Testis (tissue), 3 donors: ENCODE results near the gene MMS19. TPM values are rescaled to one million over a fixed set of nuclear protein-coding genes. Genes with fewer than 3 reads are reported as not detected.
A peak's percentile ranks its signal among the peaks of the same experiment; 100 is the strongest.

Experiments
- DNase-seq: peaks from one replicate; pipeline ENCODE4 v3.0.0-alpha.2; 2019
- H3K27ac ChIP-seq, 2 donors: fragments of 200-600 bp; sonication (generic); one replicate each; pipeline ENCODE4 v1.5.1; 2019
- H3K27me3 ChIP-seq: fragments of 200-600 bp; sonication (generic); one replicate; pipeline ENCODE4 v1.5.1; 2019
- H3K36me3 ChIP-seq: fragments of 200-600 bp; sonication (generic); one replicate; pipeline ENCODE4 v1.5.1; 2017; ENCODE audit warnings: low read depth; ENCODE audit errors: missing control alignments
- H3K4me1 ChIP-seq: fragments of 200-600 bp; sonication (generic); one replicate; pipeline ENCODE4 v1.5.1; 2019
- H3K4me3 ChIP-seq, 2 donors: fragments of 200-600 bp; sonication (generic); one replicate each; pipeline ENCODE4 v1.5.1; 2017 to 2019
- H3K9me3 ChIP-seq: fragments of 200-600 bp; sonication (generic); one replicate; pipeline ENCODE4 v1.5.1; 2017
- POLR2A ChIP-seq: fragments of 450-650 bp; IDR thresholded peaks from one replicate; pipeline ENCODE4 v1.6.1; 2017; ENCODE audit warnings: antibody characterized with exemption, mild to moderate bottlenecking, moderate library complexity
- WGBS, 2 donors: methylation state at CpG; one replicate each; pipeline ENCODE4 v1.1.5; 2018; 5-methylcytosine and 5-hydroxymethylcytosine counted together
- intact Hi-C: fragments of 100-400 bp; cut with DNase I; formaldehyde crosslinking; loops from one replicate; pipeline ENCODE4 v1.15.1; 2023; ENCODE audit warnings: low total_unique reads
- polyA plus RNA-seq: library from polyadenylated mRNA; stranded (reverse); fragments of 350-450 nt; fragmentation: Illumina TruSeq; extraction: RNeasy Lipid Tissue Mini Kit (QIAGEN cat#74804); gene quantifications from one replicate; pipeline ENCODE4 v1.2.3, GENCODE V29; 2014; ENCODE audit warnings: low read depth, low replicate concordance; ENCODE audit not compliant: insufficient read depth
- total RNA-seq, 2 donors: library from RNA; depleted of rRNA; stranded (reverse); fragments of >200 nt; gene quantifications; one replicate each; pipeline ENCODE4 v1.2.3, GENCODE V29; 2016
- TF ChIP-seq, protein P1 (sequence below), 3 experiments: fragments of 450-650 bp in 2 of 3; fragments of 200-600 bp in 1 of 3; sonication (generic) in 1 of 3; IDR thresholded peaks; one replicate each; pipeline ENCODE4 v1.5.1; 2016 to 2019; ENCODE audit warnings: antibody characterized with exemption in 3 of 3, mild to moderate bottlenecking in 2 of 3, moderate library complexity in 1 of 3

The MMS19 gene
- total and polyA plus RNA-seq, 3 donors from 2014 or later, result 109 to 253 (median 206) TPM

DNA sequence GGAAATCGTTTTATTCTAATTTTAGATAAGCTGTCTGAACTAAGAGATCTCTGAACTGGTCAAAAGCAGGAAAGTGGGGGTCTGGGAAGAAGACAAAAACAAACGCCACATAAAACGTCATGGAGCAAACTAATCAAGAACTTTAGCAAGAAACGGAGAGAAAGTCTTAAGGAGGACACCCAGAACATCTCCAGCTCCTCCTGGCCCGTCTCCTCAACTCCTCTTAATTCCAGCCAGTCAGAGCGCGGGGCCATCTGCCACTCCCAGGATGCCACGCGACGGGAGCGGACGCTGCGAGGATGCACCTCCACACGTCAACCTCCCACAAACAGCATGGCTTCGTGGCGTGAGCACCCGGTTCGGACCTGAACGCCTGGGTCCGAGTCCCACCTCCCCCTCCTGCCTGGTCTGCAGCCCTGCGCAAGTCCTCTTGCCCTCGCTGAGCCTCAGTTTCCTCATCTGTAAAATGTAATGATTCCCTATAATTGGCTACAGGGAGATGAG lies 598 bp downstream of the MMS19 start:
- DNase-seq, result peak; percentile 94
- intact Hi-C loops, result no loop called here
- H3K27ac ChIP-seq, result peak overlapping the region; percentile 93 to 96
- no peaks in the 10 kb centered on the region for H3K27me3 ChIP-seq
- H3K36me3 ChIP-seq, result no peaks in the 10 kb centered on the region
- WGBS, 2 donors, result 0% methylated on average over 22 of the region's 22 CpGs
- no peaks in the 10 kb centered on the region for H3K9me3 ChIP-seq
- H3K4me3 ChIP-seq, result peak overlapping the region; percentile 91 to 96
- peaks cover 29% of the 10 kb centered on the region for H3K4me1 ChIP-seq
- TF ChIP-seq POLR2A, result no peak
- TF ChIP-seq, protein P1, sequence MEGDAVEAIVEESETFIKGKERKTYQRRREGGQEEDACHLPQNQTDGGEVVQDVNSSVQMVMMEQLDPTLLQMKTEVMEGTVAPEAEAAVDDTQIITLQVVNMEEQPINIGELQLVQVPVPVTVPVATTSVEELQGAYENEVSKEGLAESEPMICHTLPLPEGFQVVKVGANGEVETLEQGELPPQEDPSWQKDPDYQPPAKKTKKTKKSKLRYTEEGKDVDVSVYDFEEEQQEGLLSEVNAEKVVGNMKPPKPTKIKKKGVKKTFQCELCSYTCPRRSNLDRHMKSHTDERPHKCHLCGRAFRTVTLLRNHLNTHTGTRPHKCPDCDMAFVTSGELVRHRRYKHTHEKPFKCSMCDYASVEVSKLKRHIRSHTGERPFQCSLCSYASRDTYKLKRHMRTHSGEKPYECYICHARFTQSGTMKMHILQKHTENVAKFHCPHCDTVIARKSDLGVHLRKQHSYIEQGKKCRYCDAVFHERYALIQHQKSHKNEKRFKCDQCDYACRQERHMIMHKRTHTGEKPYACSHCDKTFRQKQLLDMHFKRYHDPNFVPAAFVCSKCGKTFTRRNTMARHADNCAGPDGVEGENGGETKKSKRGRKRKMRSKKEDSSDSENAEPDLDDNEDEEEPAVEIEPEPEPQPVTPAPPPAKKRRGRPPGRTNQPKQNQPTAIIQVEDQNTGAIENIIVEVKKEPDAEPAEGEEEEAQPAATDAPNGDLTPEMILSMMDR (IDR thresholded peaks at IDR 0.05), result no peak

DNA sequence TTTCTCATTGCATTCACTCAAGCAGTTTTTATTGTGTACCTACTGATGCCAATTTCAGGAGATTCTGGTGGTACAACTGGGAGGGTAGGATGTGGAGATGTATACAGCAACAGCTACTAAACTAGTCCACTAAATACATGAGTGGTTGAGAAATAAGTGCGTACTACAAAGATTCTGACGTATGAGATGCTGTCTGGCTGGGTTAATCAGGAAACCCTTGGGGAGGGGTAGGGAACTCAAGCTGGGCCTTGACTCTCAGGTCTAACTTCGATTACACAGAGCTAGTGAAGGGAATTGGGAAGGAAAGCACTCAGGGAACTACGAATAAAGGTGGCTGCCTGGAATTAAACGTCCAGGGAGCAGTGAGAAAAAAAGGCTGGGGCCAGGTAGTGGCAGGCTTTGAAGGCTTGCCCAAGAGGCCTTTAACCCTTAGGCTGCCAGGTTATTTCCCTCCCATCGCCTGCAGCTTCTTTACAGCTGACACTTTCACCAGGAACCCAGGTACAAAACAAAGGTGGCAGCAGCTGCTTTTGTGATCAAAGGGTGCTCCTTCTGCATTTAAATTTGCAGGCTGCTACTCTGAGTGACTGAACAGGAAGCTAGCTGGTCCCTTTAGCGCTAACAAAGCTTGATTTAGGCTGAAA lies 3.2 kb downstream of the MMS19 start:
- 40 to 53% methylated on average over 7 of the region's 7 CpGs for WGBS, 2 donors
- intact Hi-C loops, result no loop called here

DNA sequence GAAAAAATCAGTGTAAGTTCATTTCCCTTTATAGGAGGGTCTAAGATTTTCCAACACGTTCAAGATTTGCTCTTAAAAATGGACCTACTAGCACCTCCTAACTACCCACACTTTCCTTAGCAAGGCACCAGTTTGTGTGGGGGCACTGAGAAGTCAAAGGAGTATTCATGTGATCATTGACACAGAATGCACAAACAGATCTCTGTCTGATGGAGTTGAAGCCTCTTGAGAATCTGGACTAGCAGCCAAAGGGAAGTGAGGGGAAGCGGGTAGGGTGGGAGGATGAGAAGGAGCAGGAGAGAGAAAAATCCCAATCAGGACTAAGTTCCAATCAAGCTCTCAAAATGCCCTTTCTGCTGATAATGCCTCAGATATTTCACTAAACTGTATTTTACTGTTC lies 4.1 kb downstream of the MMS19 start:
- intact Hi-C loops, result no loop called here
- 32 to 41% methylated on average over 2 of the region's 2 CpGs for WGBS, 2 donors
- Histone ChIP-seq H3K36me3 (no peaks in the 10 kb centered on the region), H3K27me3 (no peaks in the 10 kb centered on the region), H3K4me3 (no peak overlapping the region), H3K9me3 (no peaks in the 10 kb centered on the region), H3K4me1 (peaks cover 36% of the 10 kb centered on the region), H3K27ac (peak overlapping the region in 1 of 2 donors; percentile 18)
- TF ChIP-seq, protein P1 (IDR thresholded peaks at IDR 0.05), result no peak
- no peak for TF ChIP-seq POLR2A
- peak; percentile 58 for DNase-seq

More for the DNA sequence above, 3.2 kb downstream of the MMS19 start:
- Histone ChIP-seq H3K4me1 (peaks cover 38% of the 10 kb centered on the region), H3K4me3 (no peak overlapping the region), H3K36me3 (no peaks in the 10 kb centered on the region), H3K27ac (peak overlapping the region; percentile 52 to 62), H3K9me3 (no peaks in the 10 kb centered on the region), H3K27me3 (no peaks in the 10 kb centered on the region)
- DNase-seq, result no peak
- no peak for TF ChIP-seq POLR2A
- TF ChIP-seq, protein P1 (IDR thresholded peaks at IDR 0.05), result no peak

DNA sequence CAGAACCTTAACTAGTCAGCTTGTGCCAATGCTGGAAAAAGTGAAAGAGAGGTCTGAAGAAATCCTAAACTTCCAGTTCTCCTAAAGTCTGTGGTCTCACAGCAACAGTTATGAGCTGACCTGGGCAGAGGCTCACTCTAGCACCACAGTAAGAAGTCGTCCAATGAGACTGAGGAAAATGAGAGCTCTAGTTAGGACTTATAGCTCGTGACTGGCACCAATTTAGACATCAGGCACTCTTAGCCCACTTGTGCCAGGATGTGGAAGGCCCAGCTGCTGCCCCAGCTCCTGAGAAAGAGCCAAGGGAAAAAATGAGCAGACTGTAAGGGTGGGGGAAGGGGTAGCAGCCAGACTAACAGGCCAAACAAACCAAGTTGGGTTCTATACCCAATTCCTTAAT lies 7.6 kb downstream of the MMS19 start:
- TF ChIP-seq, protein P1 (IDR thresholded peaks at IDR 0.05), result no peak
- TF ChIP-seq POLR2A, result no peak
- no peak overlapping the region for H3K27ac ChIP-seq
- no peak for DNase-seq
- no peaks in the 10 kb centered on the region for H3K9me3 ChIP-seq
- 58 to 62% methylated on average over 2 of the region's 2 CpGs for WGBS, 2 donors
- intact Hi-C loops, result no loop called here
- H3K4me1 ChIP-seq, result peaks cover 35% of the 10 kb centered on the region
- no peaks in the 10 kb centered on the region for H3K36me3 ChIP-seq
- H3K4me3 ChIP-seq, result no peak overlapping the region
- H3K27me3 ChIP-seq, result no peaks in the 10 kb centered on the region
